ENCODE data around the gene DACT3.

The DACT3 gene

GRCh38 chr19:46611776-46612175 lies 49.2 kb downstream of the DACT3 start:
- DNase-seq (no peak), ATAC-seq (no peak)

- DNase-seq (peak; percentile 48), ATAC-seq (peak; percentile 44)
These were observed 49.9 kb downstream of the DACT3 start for GRCh38 chr19:46610851-46611770.

- DNase-seq, result peak; percentile 2
- no peak for ATAC-seq
These were observed 50.6 kb downstream of the DACT3 start for GRCh38 chr19:46610413-46610775.

GRCh38 chr19:46609511-46610412 lies 51.2 kb downstream of the DACT3 start:
- ATAC-seq (no peak), DNase-seq (peak; percentile 2)

- DNase-seq (no peak), ATAC-seq (no peak)
These were observed 52.2 kb downstream of the DACT3 start for GRCh38 chr19:46608581-46609345.

- ATAC-seq (no peak), DNase-seq (no peak)
These were observed 52.8 kb downstream of the DACT3 start for GRCh38 chr19:46608178-46608577.

- DNase-seq, result no peak
These were observed 53.5 kb downstream of the DACT3 start for GRCh38 chr19:46607448-46607841.

GRCh38 chr19:46606681-46607447 lies 54.1 kb downstream of the DACT3 start:
- DNase-seq (no peak), ATAC-seq (no peak)

More at GRCh38 chr19:46607448-46607841, 53.5 kb downstream of the DACT3 start:
- ATAC-seq, result no peak

GRCh38 chr19:46606019-46606418 lies 55.0 kb downstream of the DACT3 start:
- DNase-seq (no peak), ATAC-seq (no peak)

GRCh38 chr19:46605356-46605821 lies 55.6 kb downstream of the DACT3 start:
- ATAC-seq, result no peak
- no peak for DNase-seq

- no peak for DNase-seq
- no peak for ATAC-seq
These were observed 56.1 kb downstream of the DACT3 start for GRCh38 chr19:46604781-46605355.

GRCh38 chr19:46603752-46604231 lies 57.2 kb downstream of the DACT3 start:
- no peak for ATAC-seq
- DNase-seq, result peak; percentile 9

GRCh38 chr19:46603195-46603637 lies 57.8 kb downstream of the DACT3 start:
- DNase-seq, result no peak
- ATAC-seq, result no peak

GRCh38 chr19:46602392-46603194 lies 58.4 kb downstream of the DACT3 start:
- peak; percentile 64 for ATAC-seq
- peak; percentile 76 for DNase-seq

- DNase-seq, result peak; percentile 39
- ATAC-seq, result no peak
These were observed 59.4 kb downstream of the DACT3 start, which contains the start of gene CALM3 for GRCh38 chr19:46601318-46602224. Gene CALM3, plus strand, starts transcription at chr19:46601330. Its CDS starts 105 bp downstream, at chr19:46601435.

- peak; percentile 81 for ATAC-seq
- peak; percentile 99 for DNase-seq
These were observed 60.3 kb downstream of the DACT3 start for GRCh38 chr19:46600384-46601317.

GRCh38 chr19:46599716-46600373 lies 61.1 kb downstream of the DACT3 start:
- DNase-seq (no peak), ATAC-seq (no peak)
